ENCODE data around the gene ATP2A2. TPM values are rescaled to one million over a fixed set of nuclear protein-coding genes. Genes with fewer than 3 reads are reported as not detected.
"Not testable (repeated sequence)": the region's sequence is repeated elsewhere in the genome, so short reads cannot be mapped to it uniquely, and the experiment has no call there.

Gene ATP2A2
- total RNA-seq, 1 experiment from 2014 or later: 97.9 TPM

- Histone ChIP-seq H3K27ac (no peak overlapping the region), H3K9me3 (replicated peaks) (no peaks in the 10 kb centered on the region), H3K4me3 (no peak overlapping the region), H3K36me3 (peaks cover 89% of the 10 kb centered on the region), H3K27me3 (replicated peaks) (no peaks in the 10 kb centered on the region), H3K4me1 (replicated peaks) (no peaks in the 10 kb centered on the region)
- DNase-seq (ENCODE audit: low read depth in 1 of 2, low spot score in 2 of 2): no peak
These were observed 49.1 kb downstream of the ATP2A2 start for GRCh38 chr12:110330124-110330523.

- Histone ChIP-seq H3K4me1 (replicated peaks) (no peaks in the 10 kb centered on the region), H3K9me3 (replicated peaks) (no peaks in the 10 kb centered on the region), H3K27me3 (replicated peaks) (no peaks in the 10 kb centered on the region), H3K4me3 (no peak overlapping the region), H3K27ac (no peak overlapping the region), H3K36me3 (peaks cover 89% of the 10 kb centered on the region)
- DNase-seq (ENCODE audit: low read depth in 1 of 2, low spot score in 2 of 2): no peak
These were observed 49.5 kb downstream of the ATP2A2 start for GRCh38 chr12:110330544-110330943.

GRCh38 chr12:110333201-110333600 lies 52.2 kb downstream of the ATP2A2 start:
- Histone ChIP-seq H3K36me3 (peaks cover 91% of the 10 kb centered on the region), H3K27ac (no peak overlapping the region)

GRCh38 chr12:110335481-110336045 lies 54.5 kb downstream of the ATP2A2 start:
- Histone ChIP-seq H3K4me1 (replicated peaks) (no peaks in the 10 kb centered on the region), H3K27me3 (replicated peaks) (no peaks in the 10 kb centered on the region), H3K4me3 (no peak overlapping the region), H3K36me3 (peaks cover 94% of the 10 kb centered on the region), H3K27ac (no peak overlapping the region), H3K9me3 (replicated peaks) (no peaks in the 10 kb centered on the region)
- no peak for DNase-seq (ENCODE audit: low read depth in 1 of 2, low spot score in 2 of 2)

More at GRCh38 chr12:110333201-110333600, 52.2 kb downstream of the ATP2A2 start:
- H3K4me3 ChIP-seq: no peak overlapping the region
- H3K9me3 ChIP-seq (replicated peaks): no peaks in the 10 kb centered on the region
- DNase-seq (ENCODE audit: low read depth in 1 of 2, low spot score in 2 of 2): no peak
- no peaks in the 10 kb centered on the region for H3K4me1 ChIP-seq (replicated peaks)
- H3K27me3 ChIP-seq (replicated peaks): no peaks in the 10 kb centered on the region

- H3K4me1 ChIP-seq (replicated peaks): no peaks in the 10 kb centered on the region
- DNase-seq (ENCODE audit: low read depth in 1 of 2, low spot score in 2 of 2): no peak
- no peak overlapping the region for H3K4me3 ChIP-seq
- H3K9me3 ChIP-seq (replicated peaks): no peaks in the 10 kb centered on the region
- H3K36me3 ChIP-seq: peaks cover 100% of the 10 kb centered on the region
- no peak overlapping the region for H3K27ac ChIP-seq
- no peaks in the 10 kb centered on the region for H3K27me3 ChIP-seq (replicated peaks)
These were observed 57.1 kb downstream of the ATP2A2 start for GRCh38 chr12:110337912-110338710.

GRCh38 chr12:110338754-110339153 lies 57.7 kb downstream of the ATP2A2 start:
- H3K27me3 ChIP-seq (replicated peaks): no peaks in the 10 kb centered on the region
- no peak overlapping the region for H3K27ac ChIP-seq
- no peaks in the 10 kb centered on the region for H3K9me3 ChIP-seq (replicated peaks)
- H3K36me3 ChIP-seq: peaks cover 100% of the 10 kb centered on the region
- no peak for DNase-seq (ENCODE audit: low read depth in 1 of 2, low spot score in 2 of 2)
- H3K4me3 ChIP-seq: no peak overlapping the region
- H3K4me1 ChIP-seq (replicated peaks): no peaks in the 10 kb centered on the region

GRCh38 chr12:110339184-110339952 lies 58.3 kb downstream of the ATP2A2 start:
- Histone ChIP-seq H3K9me3 (replicated peaks) (no peaks in the 10 kb centered on the region), H3K27ac (no peak overlapping the region), H3K4me3 (no peak overlapping the region), H3K27me3 (replicated peaks) (no peaks in the 10 kb centered on the region), H3K4me1 (replicated peaks) (no peaks in the 10 kb centered on the region), H3K36me3 (peaks cover 100% of the 10 kb centered on the region)
- no peak for DNase-seq (ENCODE audit: low read depth in 1 of 2, low spot score in 2 of 2)

- H3K36me3 ChIP-seq: peaks cover 100% of the 10 kb centered on the region
- H3K4me3 ChIP-seq; H3K9me3 ChIP-seq (replicated peaks); H3K27ac ChIP-seq; H3K4me1 ChIP-seq (replicated peaks); DNase-seq (ENCODE audit: low read depth in 1 of 2, low spot score in 2 of 2); H3K27me3 ChIP-seq (replicated peaks): not testable (repeated sequence)
These were observed 59.2 kb downstream of the ATP2A2 start for GRCh38 chr12:110340261-110340660.

- H3K4me1 ChIP-seq (replicated peaks): no peaks in the 10 kb centered on the region
- H3K27me3 ChIP-seq (replicated peaks): no peaks in the 10 kb centered on the region
- H3K9me3 ChIP-seq (replicated peaks): no peaks in the 10 kb centered on the region
- no peak overlapping the region for H3K27ac ChIP-seq
- DNase-seq (ENCODE audit: low read depth in 1 of 2, low spot score in 2 of 2): no peak
- no peak overlapping the region for H3K4me3 ChIP-seq
- peaks cover 100% of the 10 kb centered on the region for H3K36me3 ChIP-seq
These were observed 59.7 kb downstream of the ATP2A2 start for GRCh38 chr12:110340706-110341105.

GRCh38 chr12:110342157-110342556 lies 61.1 kb downstream of the ATP2A2 start:
- no peaks in the 10 kb centered on the region for H3K9me3 ChIP-seq (replicated peaks)
- H3K4me3 ChIP-seq: no peak overlapping the region
- no peak for DNase-seq (ENCODE audit: low read depth in 1 of 2, low spot score in 2 of 2)
- H3K4me1 ChIP-seq (replicated peaks): no peaks in the 10 kb centered on the region
- H3K36me3 ChIP-seq: peaks cover 98% of the 10 kb centered on the region
- no peaks in the 10 kb centered on the region for H3K27me3 ChIP-seq (replicated peaks)
- H3K27ac ChIP-seq: no peak overlapping the region

- no peak for DNase-seq (ENCODE audit: low read depth in 1 of 2, low spot score in 2 of 2)
- H3K36me3 ChIP-seq: peaks cover 98% of the 10 kb centered on the region
These were observed 62.1 kb downstream of the ATP2A2 start for GRCh38 chr12:110343114-110343513.

GRCh38 chr12:110343736-110344555 lies 62.9 kb downstream of the ATP2A2 start:
- Histone ChIP-seq H3K36me3 (peaks cover 98% of the 10 kb centered on the region), H3K27me3 (replicated peaks) (no peaks in the 10 kb centered on the region), H3K4me3 (no peak overlapping the region), H3K9me3 (replicated peaks) (no peaks in the 10 kb centered on the region), H3K27ac (no peak overlapping the region), H3K4me1 (replicated peaks) (no peaks in the 10 kb centered on the region)
- no peak for DNase-seq (ENCODE audit: low read depth in 1 of 2, low spot score in 2 of 2)

More at GRCh38 chr12:110343114-110343513, 62.1 kb downstream of the ATP2A2 start:
- no peak overlapping the region for H3K27ac ChIP-seq
- H3K9me3 ChIP-seq (replicated peaks): no peaks in the 10 kb centered on the region
- no peaks in the 10 kb centered on the region for H3K4me1 ChIP-seq (replicated peaks)
- no peaks in the 10 kb centered on the region for H3K27me3 ChIP-seq (replicated peaks)
- H3K4me3 ChIP-seq: no peak overlapping the region

- Histone ChIP-seq H3K4me3 (no peak overlapping the region), H3K9me3 (replicated peaks) (no peaks in the 10 kb centered on the region), H3K27ac (no peak overlapping the region), H3K27me3 (replicated peaks) (no peaks in the 10 kb centered on the region), H3K36me3 (peaks cover 98% of the 10 kb centered on the region), H3K4me1 (replicated peaks) (no peaks in the 10 kb centered on the region)
- no peak for DNase-seq (ENCODE audit: low read depth in 1 of 2, low spot score in 2 of 2)
These were observed 63.6 kb downstream of the ATP2A2 start for GRCh38 chr12:110344657-110345056.

Measured in SJSA1 (cell line).